DND-41 (cell line): ENCODE data around the gene VPREB3.

Experiments used
- EZH2 ChIP-seq: IDR thresholded peaks from 3 replicates; pipeline ENCODE4 v1.6.1; 2012; ENCODE audit warnings: borderline replicate concordance, low read depth, mild to moderate bottlenecking, moderate library complexity, low read length, inconsistent platforms; ENCODE audit not compliant: severe bottlenecking
- TF ChIP-seq, protein P1 (sequence below): IDR thresholded peaks from 2 replicates; pipeline ENCODE4 v1.5.1; 2012; ENCODE audit warnings: borderline replicate concordance, low read length, moderate library complexity, mild to moderate bottlenecking; ENCODE audit not compliant: poor library complexity, severe bottlenecking; ENCODE audit errors: extremely low read depth

DNA sequence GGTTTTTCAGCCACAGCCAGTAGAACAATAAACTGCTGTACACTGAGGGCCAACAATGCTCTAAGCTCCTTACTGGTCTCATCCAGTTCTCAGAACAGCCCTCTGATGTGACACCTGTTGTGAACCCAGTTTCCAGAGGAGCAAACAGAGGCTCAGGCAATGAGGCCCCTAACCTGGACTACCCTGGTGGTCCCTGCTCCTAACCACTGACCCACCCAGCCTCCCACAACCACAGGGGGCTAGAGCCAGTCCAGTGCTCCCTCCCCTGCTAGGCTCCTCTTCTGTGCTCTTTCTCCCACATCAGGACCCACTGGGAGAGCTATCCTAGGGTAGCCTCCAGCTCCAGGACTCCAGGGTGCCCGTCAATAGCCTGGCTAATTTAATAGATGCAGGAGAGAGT, 28.5 kb upstream of the VPREB3 start:
- TF ChIP-seq, protein P1, sequence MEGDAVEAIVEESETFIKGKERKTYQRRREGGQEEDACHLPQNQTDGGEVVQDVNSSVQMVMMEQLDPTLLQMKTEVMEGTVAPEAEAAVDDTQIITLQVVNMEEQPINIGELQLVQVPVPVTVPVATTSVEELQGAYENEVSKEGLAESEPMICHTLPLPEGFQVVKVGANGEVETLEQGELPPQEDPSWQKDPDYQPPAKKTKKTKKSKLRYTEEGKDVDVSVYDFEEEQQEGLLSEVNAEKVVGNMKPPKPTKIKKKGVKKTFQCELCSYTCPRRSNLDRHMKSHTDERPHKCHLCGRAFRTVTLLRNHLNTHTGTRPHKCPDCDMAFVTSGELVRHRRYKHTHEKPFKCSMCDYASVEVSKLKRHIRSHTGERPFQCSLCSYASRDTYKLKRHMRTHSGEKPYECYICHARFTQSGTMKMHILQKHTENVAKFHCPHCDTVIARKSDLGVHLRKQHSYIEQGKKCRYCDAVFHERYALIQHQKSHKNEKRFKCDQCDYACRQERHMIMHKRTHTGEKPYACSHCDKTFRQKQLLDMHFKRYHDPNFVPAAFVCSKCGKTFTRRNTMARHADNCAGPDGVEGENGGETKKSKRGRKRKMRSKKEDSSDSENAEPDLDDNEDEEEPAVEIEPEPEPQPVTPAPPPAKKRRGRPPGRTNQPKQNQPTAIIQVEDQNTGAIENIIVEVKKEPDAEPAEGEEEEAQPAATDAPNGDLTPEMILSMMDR: no peak
- no peak for TF ChIP-seq EZH2
